Transverse colon (tissue), 4 donors: Measurements from ENCODE around the gene CHMP5. TPM values are rescaled to one million over a fixed set of nuclear protein-coding genes. Genes with fewer than 3 reads are reported as not detected.

Source experiments
- DNase-seq: peaks from one replicate; pipeline ENCODE4 v3.0.0-alpha.2; 2019
- H3K27ac ChIP-seq, 4 donors: fragments of 200-600 bp; sonication (generic); 2 replicates each; pipeline ENCODE4 v1.5.1; 2016 to 2018; ENCODE audit warnings: inconsistent platforms in 4 of 4
- H3K27me3 ChIP-seq: fragments of 200-600 bp; sonication (generic); 2 replicates; pipeline ENCODE4 v1.5.1; 2017; ENCODE audit warnings: inconsistent platforms
- H3K36me3 ChIP-seq, 4 donors: fragments of 200-600 bp; sonication (generic); 2 replicates each; pipeline ENCODE4 v1.5.1; 2017 to 2019; ENCODE audit warnings: inconsistent platforms in 4 of 4
- H3K4me1 ChIP-seq, 4 donors: fragments of 200-600 bp; sonication (generic); 2 replicates each; pipeline ENCODE4 v1.5.1; 2017 to 2020; ENCODE audit warnings: inconsistent platforms in 4 of 4
- H3K4me3 ChIP-seq, 4 donors: fragments of 200-600 bp; sonication (generic); 1 replicate in 1 of 4; 2 replicates in 3 of 4; pipeline versions ENCODE4 v1.5.1 to v1.6.1; 2017 to 2019; ENCODE audit warnings: inconsistent platforms in 4 of 4
- H3K9me3 ChIP-seq, 2 donors: fragments of 200-600 bp; sonication (generic); 2 replicates each; pipeline ENCODE4 v1.5.1; 2017 to 2019; ENCODE audit warnings: inconsistent platforms in 2 of 2
- CTCF ChIP-seq, 5 experiments: fragments of 200-600 bp in 3 of 5; fragments of 450-650 bp in 2 of 5; sonication (generic) in 3 of 5; IDR thresholded peaks; 1 replicate in 2 of 5; 2 replicates in 3 of 5; pipeline ENCODE4 v1.5.1; 2016 to 2017; ENCODE audit warnings: antibody characterized with exemption in 5 of 5, inconsistent platforms in 3 of 5, mild to moderate bottlenecking in 2 of 5, moderate library complexity in 1 of 5
- EP300 ChIP-seq: sonication (generic); formaldehyde crosslinking; IDR thresholded peaks from one replicate; pipeline ENCODE4 v1.6.1; 2017; ENCODE audit warnings: antibody characterized with exemption, low read depth
- POLR2A ChIP-seq: fragments of 450-650 bp; IDR thresholded peaks from one replicate; pipeline ENCODE4 v1.6.1; 2016; ENCODE audit warnings: antibody characterized with exemption, mild to moderate bottlenecking, moderate library complexity
- POLR2AphosphoS5 ChIP-seq, 3 donors: sonication (generic); formaldehyde crosslinking; IDR thresholded peaks; one replicate each; pipeline ENCODE4 v1.6.1; 2016; ENCODE audit warnings: antibody characterized with exemption in 3 of 3
- WGBS, 2 donors: methylation state at CpG; one replicate each; pipeline ENCODE4 v1.1.5; 2018; ENCODE audit warnings: low coverage in 1 of 2; 5-methylcytosine and 5-hydroxymethylcytosine counted together
- in situ Hi-C, 4 donors: fragments of 200-750 bp; cut with MboI; loops; one replicate each; pipeline versions ENCODE4 v1.15.0 to v1.15.1; 2017; ENCODE audit warnings: low sequenced_read_pairs in 3 of 4, low pct_ligation_motif_present in 1 of 4, low pct_unique_long_range_greater_than_20kb in 1 of 4
- intact Hi-C: fragments of 100-400 bp; cut with DNase I; formaldehyde crosslinking; loops from one replicate; pipeline ENCODE4 v1.15.1; 2023; ENCODE audit warnings: low total_unique reads
- total RNA-seq, 4 donors: library from RNA; depleted of rRNA; stranded (reverse); fragments of >200 nt; gene quantifications; one replicate each; pipeline ENCODE4 v1.1.0, GENCODE V29; 2016

CHMP5 gene
- total RNA-seq, 4 donors from 2014 or later = 23.3 to 100 (median 56.5) TPM

DNA sequence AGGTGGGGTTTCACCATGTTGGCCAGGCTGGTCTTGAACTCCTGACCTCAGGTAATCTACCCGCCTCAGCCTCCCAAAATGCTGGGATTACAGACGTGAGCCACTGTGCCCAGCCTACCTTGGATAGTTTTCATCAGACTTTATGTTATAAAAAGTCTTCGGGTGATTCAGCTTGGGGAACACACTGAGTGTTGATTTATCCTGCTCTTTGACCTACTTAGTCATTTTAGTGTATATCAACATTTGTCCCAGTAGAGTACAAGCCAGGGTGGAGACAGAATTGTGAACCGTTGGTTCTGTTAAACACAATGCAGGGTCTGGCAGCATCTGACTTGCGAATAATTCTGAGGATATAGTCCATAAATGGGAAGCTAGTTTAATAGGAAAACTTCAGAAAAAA, 65.1 kb downstream of the CHMP5 start:
- intact Hi-C loops (no loop called here), in situ Hi-C loops (no loop called here)
- TF ChIP-seq POLR2A (no peak), POLR2AphosphoS5 (IDR thresholded peaks at IDR 0.05) (peak in 2 of 3 donors; percentile 31 to 53), CTCF (IDR thresholded peaks at IDR 0.05) (no peak), EP300 (no peak)
- Histone ChIP-seq H3K36me3 (peaks cover 0 to 25% (median 0%) of the 10 kb centered on the region in 4 donors), H3K27ac (peak overlapping the region; percentile 86 to 90 (median 88)), H3K4me3 (no peak overlapping the region), H3K4me1 (peaks cover 22 to 39% (median 35%) of the 10 kb centered on the region in 4 donors), H3K9me3 (no peaks in the 10 kb centered on the region), H3K27me3 (no peaks in the 10 kb centered on the region)
- 16 to 37% methylated on average over 3 to 5 of the region's 5 CpGs for WGBS, 2 donors
- peak; percentile 35 for DNase-seq

GRCh38 chr9:33331377-33331891, 66.6 kb downstream of the CHMP5 start:
- intact Hi-C loops = no loop called here
- H3K27ac ChIP-seq = peak overlapping the region in 2 of 4 donors; percentile 86 to 90
- no peak for TF ChIP-seq EP300
- TF ChIP-seq POLR2AphosphoS5 (IDR thresholded peaks at IDR 0.05) = no peak
- TF ChIP-seq CTCF (IDR thresholded peaks at IDR 0.05) = no peak
- no peak for TF ChIP-seq POLR2A

More at GRCh38 chr9:33331377-33331891, 66.6 kb downstream of the CHMP5 start:
- Histone ChIP-seq H3K9me3 (no peaks in the 10 kb centered on the region), H3K4me3 (no peak overlapping the region), H3K27me3 (no peaks in the 10 kb centered on the region), H3K36me3 (peaks cover 0 to 30% (median under 1%) of the 10 kb centered on the region in 4 donors), H3K4me1 (peaks cover 22 to 39% (median 35%) of the 10 kb centered on the region in 4 donors)
- DNase-seq = no peak
- in situ Hi-C loops = no loop called here
- WGBS, 2 donors = 80 to 84% methylated on average over 3 of the region's 3 CpGs

Other genes with a start within 250 kb of the CHMP5 start
- 10 to 100 TPM in 3 of 4 donors, 1 to 10 TPM in 1; 7.9 to 68.3 (median 47.1) TPM for gene DNAJA1, start 239.8 kb upstream of the CHMP5 start, total RNA-seq
- gene SMU1, start 188.4 kb upstream of the CHMP5 start, total RNA-seq = 10 to 100 TPM in 2 of 4 donors, 1 to 10 TPM in 2; 7.2 to 14.6 (median 10.4) TPM
- gene B4GALT1, start 97.7 kb upstream of the CHMP5 start, total RNA-seq = 100 to 1,000 TPM in 2 of 4 donors, 10 to 100 TPM in 2; 23.7 to 126 (median 93.7) TPM
- gene SPINK4, start 24.9 kb upstream of the CHMP5 start, total RNA-seq = 10 to 100 TPM in 1 of 4 donors, 1 to 10 TPM in 1, not detected in 2; 6.6 to 77.8 TPM
- gene BAG1, start 341 bp upstream of the CHMP5 start, total RNA-seq = 100 to 1,000 TPM in 3 of 4 donors, 10 to 100 TPM in 1; 73.2 to 185 (median 131) TPM
- 10 to 100 TPM; 17.7 to 61.6 (median 50.2) TPM for gene NFX1, start 25.5 kb downstream of the CHMP5 start, total RNA-seq
- gene AQP7, start 137.5 kb downstream of the CHMP5 start, total RNA-seq = 100 to 1,000 TPM in 1 of 4 donors, 10 to 100 TPM in 3; 11.9 to 207 (median 27.7) TPM
- 10 to 100 TPM in 3 of 4 donors, 1 to 10 TPM in 1; 7.1 to 15.3 (median 12.4) TPM for gene AQP3, start 182.5 kb downstream of the CHMP5 start, total RNA-seq
- 10 to 100 TPM in 3 of 4 donors, 1 to 10 TPM in 1; 8.9 to 29.1 (median 12.7) TPM for gene NOL6, start 208.9 kb downstream of the CHMP5 start, total RNA-seq